CD4-positive, alpha-beta T cell treated with Interleukin-15 for 4 hours (primary cell): Measurements from ENCODE around the gene ABCC3.

Experiments
- DNase-seq: peaks from one replicate; pipeline ENCODE4 v3.0.0-alpha.2; 2020; ENCODE audit warnings: low spot score

ABCC3 gene

GRCh38 chr17:50684612-50685333 is 50.1 kb downstream of the ABCC3 start:
- DNase-seq: no peak

DNA sequence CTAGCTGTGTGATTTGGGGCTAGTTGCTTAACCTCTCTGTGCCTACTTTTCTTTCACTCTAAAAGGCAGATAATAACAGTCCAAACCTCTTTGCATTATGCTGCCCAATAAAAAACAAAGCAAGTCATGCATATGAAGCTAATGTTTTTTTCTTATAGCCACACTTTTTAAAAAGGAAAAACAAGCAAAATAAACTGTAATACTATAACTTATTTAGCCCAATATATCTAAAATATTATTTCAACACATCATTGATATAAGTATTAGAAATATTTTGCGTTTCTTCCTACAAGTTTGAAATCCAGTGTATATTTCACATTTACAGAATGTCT is 50.6 kb downstream of the ABCC3 start:
- DNase-seq: no peak

GRCh38 chr17:50685691-50686493 is 51.2 kb downstream of the ABCC3 start:
- DNase-seq: no peak

- no peak for DNase-seq
These were observed 52.0 kb downstream of the ABCC3 start for GRCh38 chr17:50686494-50687199.

GRCh38 chr17:50687200-50688066 is 52.8 kb downstream of the ABCC3 start:
- no peak for DNase-seq

DNA sequence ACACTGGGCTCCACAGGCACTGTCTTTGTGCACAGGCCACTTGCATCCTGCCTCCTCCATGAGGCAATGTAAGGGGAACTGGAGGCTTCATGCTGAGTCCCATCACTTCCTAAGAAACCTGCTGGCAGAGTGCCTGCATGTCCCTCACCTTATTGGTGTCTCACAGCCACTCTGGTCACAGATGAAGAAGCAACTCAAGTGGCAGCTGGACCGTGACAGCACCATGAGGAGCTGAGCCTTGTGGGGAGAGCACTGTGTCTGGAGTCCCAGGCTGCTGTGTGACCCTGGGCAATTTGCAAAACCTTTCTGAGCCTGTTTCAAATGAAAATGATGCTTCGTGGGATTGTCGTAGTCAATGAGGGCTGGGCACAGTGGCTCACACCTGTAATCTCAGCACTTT is 53.6 kb downstream of the ABCC3 start:
- no peak for DNase-seq

GRCh38 chr17:50689251-50689650 is 54.6 kb downstream of the ABCC3 start:
- DNase-seq: no peak

DNA sequence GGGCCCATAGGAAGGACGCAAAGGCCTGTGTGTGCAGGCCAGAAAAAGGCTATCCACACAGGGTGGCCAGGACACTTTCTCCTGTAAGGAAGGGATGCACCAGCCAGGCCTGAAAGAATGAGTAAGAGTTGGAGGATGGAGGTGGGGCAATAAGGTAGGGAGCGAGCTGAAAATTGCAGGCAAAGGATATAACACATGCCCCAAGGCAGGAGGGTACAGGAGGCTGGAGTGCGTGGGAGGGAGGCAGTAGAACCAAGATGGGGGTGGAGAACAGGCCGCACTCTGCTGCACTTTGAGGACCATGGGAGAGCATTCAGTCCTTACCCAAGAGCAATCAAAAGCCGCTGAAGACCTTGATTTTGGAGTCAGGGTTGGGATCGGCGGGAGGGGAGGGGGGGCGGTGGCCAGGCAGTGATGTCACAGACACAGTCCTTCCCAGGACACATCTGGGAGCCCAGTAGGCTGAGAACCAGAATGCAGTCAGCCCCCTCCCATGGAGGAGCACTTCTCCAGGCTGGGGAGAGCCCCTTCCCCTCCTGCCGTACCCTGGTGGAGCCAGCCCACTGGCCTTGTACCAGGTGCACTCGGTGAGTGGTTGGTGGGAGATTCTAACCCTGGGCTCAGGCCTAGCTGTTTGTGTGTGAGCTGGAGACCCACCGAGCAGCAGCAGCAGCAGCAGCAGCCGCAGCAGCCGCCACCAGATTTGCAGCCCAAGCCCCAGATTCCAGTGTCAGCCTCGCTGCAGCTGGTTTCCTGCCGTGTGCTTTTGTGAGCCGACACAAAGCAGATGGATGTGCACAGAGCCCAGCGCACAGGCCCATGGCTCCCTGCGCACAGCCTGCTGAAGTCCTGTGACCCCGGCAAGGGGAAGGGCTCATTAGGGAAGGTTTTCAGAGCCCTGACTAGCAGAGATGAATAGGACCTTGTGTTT is 55.5 kb downstream of the ABCC3 start:
- DNase-seq: no peak

DNA sequence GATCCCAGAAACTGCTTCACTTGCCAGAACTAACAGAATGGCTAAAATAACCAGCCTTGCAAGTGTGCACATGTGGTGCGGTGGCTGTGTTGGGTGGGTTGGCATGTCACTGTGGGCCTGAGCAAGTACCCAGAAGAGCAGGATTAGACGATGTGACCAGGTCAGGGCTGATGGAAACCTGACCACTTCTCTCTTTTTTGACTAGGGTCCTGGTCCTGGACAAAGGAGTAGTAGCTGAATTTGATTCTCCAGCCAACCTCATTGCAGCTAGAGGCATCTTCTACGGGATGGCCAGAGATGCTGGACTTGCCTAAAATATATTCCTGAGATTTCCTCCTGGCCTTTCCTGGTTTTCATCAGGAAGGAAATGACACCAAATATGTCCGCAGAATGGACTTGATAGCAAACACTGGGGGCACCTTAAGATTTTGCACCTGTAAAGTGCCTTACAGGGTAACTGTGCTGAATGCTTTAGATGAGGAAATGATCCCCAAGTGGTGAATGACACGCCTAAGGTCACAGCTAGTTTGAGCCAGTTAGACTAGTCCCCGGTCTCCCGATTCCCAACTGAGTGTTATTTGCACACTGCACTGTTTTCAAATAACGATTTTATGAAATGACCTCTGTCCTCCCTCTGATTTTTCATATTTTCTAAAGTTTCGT is 56.3 kb downstream of the ABCC3 start:
- no peak for DNase-seq

DNA sequence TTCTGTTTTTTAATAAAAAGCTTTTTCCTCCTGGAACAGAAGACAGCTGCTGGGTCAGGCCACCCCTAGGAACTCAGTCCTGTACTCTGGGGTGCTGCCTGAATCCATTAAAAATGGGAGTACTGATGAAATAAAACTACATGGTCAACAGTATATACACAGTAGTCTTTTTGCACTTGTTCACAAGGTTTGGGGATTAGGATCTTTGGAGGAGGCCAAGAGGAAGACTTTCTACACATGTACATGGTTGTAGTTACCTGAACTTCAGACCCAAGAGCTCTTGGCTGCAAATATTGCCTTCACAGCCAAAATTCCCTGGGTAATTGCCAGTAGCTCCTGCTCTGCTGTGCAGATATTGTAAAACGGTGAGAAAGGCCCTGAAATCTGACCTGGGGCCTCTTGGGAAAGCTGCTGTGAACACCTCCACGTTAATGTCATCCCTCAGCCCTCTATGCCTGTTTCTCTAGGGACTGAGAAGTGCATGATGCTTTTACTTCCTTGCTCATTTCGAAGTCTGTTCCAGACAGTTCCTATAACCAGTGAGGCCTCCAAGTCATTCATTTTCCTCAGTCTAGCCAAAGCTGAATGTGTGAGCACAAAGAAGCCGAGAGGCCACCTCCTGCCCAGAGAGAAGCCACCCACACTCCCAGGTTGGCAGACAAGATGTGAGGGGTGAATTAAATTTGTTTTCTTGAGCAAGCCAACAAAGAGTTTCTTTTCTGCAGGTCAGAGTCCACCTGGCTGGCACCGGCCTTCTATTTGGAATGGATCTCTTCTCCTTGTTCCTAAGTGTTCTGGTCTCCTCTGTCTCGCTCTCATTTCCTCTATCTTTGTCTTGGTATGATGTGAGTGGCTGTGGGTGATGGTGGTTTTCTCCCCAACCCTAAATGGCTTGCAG is 57.1 kb downstream of the ABCC3 start:
- DNase-seq: no peak

DNA sequence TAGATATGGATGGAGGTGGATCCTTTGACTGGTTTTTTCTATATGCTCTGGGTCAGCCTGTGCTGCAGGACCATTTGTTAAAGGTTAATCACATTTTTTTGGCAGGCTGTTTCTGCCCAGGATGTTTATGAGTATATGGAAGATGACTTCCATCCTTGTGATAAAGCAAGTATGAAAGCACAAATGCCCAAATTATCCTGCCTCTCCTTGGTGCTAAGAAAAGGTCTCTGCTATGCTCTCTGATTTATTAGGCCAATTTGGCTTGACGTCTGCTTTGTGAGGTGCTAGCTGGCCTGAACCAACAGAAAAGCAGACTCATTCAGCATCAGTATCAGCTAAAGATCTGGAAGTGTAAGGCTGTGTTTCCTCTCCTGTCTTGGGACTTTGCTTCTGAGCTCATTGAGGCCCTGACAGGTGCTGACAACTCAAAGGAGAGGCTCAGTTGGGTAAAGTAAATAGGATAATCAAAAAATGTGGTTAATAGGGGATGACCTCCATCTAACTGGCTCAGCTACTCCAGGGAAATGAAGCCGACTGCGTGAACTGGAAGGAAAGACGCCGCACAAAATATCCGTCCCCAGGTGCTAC is 57.9 kb downstream of the ABCC3 start:
- no peak for DNase-seq

DNA sequence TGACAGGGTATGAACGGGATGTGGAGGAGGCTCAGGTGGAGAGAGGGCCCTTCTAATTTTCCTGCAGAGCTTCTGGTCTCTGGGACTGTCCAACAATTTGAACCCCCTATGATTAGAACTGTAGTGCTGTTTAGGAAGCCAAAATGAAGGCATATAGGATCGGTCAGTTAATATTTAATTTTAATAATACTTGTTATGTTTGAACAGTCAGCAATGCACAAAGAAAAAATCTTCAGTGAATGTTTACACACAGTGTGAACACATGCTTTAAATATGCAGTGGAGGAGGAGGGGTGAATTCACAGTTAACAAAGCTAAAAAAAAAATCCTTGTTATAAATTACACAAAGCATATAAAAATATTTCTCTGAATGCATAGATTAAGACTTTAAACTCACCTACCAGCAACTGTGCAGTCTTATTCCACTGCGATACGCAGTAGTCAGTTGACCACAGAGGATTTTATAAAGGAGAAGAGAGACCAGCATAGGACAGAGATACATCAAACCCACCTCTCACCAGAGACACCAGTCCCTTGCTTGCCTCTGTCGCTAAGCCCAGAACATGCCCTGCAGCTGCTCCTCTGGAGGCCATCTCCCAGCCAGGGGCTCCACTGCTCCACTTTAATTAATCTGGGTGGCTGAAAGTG is 58.5 kb downstream of the ABCC3 start:
- no peak for DNase-seq

DNA sequence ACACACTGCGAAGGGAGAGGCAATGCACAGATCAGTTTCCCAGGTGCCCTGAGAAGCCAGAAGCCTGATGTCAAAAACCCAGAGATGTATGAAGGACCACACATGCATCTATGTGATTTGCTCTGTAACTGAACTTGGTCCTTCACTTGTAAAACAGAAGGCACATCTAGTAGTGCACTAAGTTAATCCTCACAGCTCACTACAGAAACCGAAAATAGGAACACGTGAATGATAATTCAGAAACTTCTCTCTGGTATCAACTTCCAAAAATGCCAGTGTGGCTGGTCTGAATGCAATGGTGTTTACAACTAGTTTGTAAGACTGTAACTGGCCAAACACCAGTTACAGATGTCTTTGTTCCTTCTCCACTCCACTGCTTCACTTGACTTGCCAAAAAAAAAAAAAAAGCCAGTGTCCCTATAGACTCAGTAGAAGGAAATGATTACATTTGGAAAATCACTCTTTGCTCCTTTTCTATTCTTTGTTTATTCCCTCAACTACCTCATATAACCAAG is 61.7 kb downstream of the ABCC3 start:
- DNase-seq: no peak

DNA sequence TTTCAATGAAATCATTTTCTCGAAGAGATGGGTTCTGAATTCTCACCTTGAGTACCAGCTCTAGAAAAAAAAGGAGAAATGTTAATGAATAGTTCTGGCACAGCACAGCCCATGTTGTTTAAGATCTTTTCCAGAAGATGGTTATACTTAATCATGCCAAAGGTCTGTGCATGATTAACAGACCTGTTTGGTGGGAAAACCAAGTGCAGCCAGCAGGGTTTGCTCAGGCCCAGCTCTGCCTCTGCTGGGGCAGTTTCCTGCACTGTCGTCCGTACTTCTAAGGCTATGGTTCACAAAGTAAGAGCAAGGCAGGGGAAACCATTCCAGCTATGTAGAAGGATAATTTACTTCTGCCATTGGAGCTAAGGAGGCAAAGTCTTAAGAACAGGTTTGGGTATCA is 62.4 kb downstream of the ABCC3 start:
- no peak for DNase-seq

GRCh38 chr17:50697663-50698272 is 63.1 kb downstream of the ABCC3 start:
- DNase-seq: no peak

DNA sequence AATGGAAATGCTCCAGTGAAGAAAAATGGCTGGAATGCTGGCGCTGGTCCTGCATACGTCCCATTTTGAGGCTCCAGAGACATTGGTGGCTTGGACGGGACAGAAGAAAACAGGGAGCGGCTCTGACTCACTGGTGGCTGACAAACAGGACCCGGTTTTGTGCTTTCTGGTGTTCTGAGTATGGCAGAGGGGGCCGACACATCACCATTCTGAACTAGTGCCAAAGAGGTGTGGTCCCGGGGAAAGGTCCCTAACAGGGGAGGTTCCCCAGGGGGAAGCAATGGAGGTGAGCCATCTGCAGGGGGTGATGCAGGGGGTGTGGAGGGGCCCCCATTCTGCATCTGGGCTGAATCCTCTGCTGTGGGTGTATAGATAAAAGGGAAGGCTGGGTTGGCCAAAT is 64.7 kb downstream of the ABCC3 start:
- no peak for DNase-seq

DNA sequence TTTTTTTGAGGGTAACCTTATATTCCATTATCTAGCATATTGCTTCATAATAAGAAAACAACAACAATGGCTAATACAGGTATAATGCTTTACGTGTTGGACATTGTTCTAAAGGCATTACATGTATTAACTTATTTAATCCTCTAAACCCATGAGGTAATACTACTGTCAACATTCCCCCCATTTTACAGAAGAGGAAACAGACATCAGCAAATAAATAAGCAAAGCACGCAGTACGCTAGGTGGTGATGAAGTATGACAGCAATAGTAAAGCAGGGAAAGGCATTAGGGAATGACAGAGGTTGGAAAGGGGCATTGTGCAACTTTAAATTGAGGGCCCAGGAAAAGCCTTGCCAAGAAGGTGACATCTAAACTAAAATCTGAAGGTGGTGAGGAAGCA is 68.5 kb downstream of the ABCC3 start:
- DNase-seq: no peak
